ENCODE data around the gene LY86.

Gene LY86

GRCh38 chr6:6557886-6558285 lies 30.6 kb upstream of the LY86 start:
- H3K27ac ChIP-seq (ENCODE audit: low read depth, low read length), result no peak overlapping the region
- H3K4me3 ChIP-seq (ENCODE audit: low read depth in 1 of 2, low read length in 2 of 2), result no peak overlapping the region

GRCh38 chr6:6559994-6560570 lies 28.4 kb upstream of the LY86 start:
- H3K4me1 ChIP-seq (ENCODE audit: insufficient read depth, low read length), result no peaks in the 10 kb centered on the region
- H3K27me3 ChIP-seq (ENCODE audit: control insufficient read depth in 1 of 2, insufficient read depth in 2 of 2, low read length in 2 of 2), result no peaks in the 10 kb centered on the region
- no peak overlapping the region for H3K9ac ChIP-seq (ENCODE audit: low read length)
- H3K4me3 ChIP-seq (ENCODE audit: low read depth in 1 of 2, low read length in 2 of 2), result no peak overlapping the region
- H3K9me3 ChIP-seq (ENCODE audit: low read length), result no peaks in the 10 kb centered on the region
- H3K36me3 ChIP-seq (ENCODE audit: insufficient read depth, low read length), result no peaks in the 10 kb centered on the region
- no peak overlapping the region for H3K27ac ChIP-seq (ENCODE audit: low read depth, low read length)

More at GRCh38 chr6:6557886-6558285, 30.6 kb upstream of the LY86 start:
- H3K36me3 ChIP-seq (ENCODE audit: insufficient read depth, low read length), result no peaks in the 10 kb centered on the region
- H3K9ac ChIP-seq (ENCODE audit: low read length), result no peak overlapping the region
- H3K9me3 ChIP-seq (ENCODE audit: low read length), result no peaks in the 10 kb centered on the region
- H3K27me3 ChIP-seq (ENCODE audit: control insufficient read depth in 1 of 2, insufficient read depth in 2 of 2, low read length in 2 of 2), result no peaks in the 10 kb centered on the region
- H3K4me1 ChIP-seq (ENCODE audit: insufficient read depth, low read length), result no peaks in the 10 kb centered on the region

GRCh38 chr6:6560909-6561308 lies 27.6 kb upstream of the LY86 start:
- no peak overlapping the region for H3K4me3 ChIP-seq (ENCODE audit: low read depth in 1 of 2, low read length in 2 of 2)
- H3K27me3 ChIP-seq (ENCODE audit: control insufficient read depth in 1 of 2, insufficient read depth in 2 of 2, low read length in 2 of 2), result no peaks in the 10 kb centered on the region

GRCh38 chr6:6564154-6564553 lies 24.4 kb upstream of the LY86 start:
- Histone ChIP-seq H3K9me3 (ENCODE audit: low read length) (no peaks in the 10 kb centered on the region), H3K9ac (ENCODE audit: low read length) (no peak overlapping the region), H3K27ac (ENCODE audit: low read depth, low read length) (no peak overlapping the region), H3K4me3 (ENCODE audit: low read depth in 1 of 2, low read length in 2 of 2) (no peak overlapping the region), H3K36me3 (ENCODE audit: insufficient read depth, low read length) (no peaks in the 10 kb centered on the region), H3K27me3 (ENCODE audit: control insufficient read depth in 1 of 2, insufficient read depth in 2 of 2, low read length in 2 of 2) (no peaks in the 10 kb centered on the region), H3K4me1 (ENCODE audit: insufficient read depth, low read length) (no peaks in the 10 kb centered on the region)

More at GRCh38 chr6:6560909-6561308, 27.6 kb upstream of the LY86 start:
- H3K27ac ChIP-seq (ENCODE audit: low read depth, low read length), result no peak overlapping the region
- H3K36me3 ChIP-seq (ENCODE audit: insufficient read depth, low read length), result no peaks in the 10 kb centered on the region
- H3K4me1 ChIP-seq (ENCODE audit: insufficient read depth, low read length), result no peaks in the 10 kb centered on the region
- no peaks in the 10 kb centered on the region for H3K9me3 ChIP-seq (ENCODE audit: low read length)
- no peak overlapping the region for H3K9ac ChIP-seq (ENCODE audit: low read length)

GRCh38 chr6:6565069-6565468 lies 23.5 kb upstream of the LY86 start:
- Histone ChIP-seq H3K27ac (ENCODE audit: low read depth, low read length) (no peak overlapping the region), H3K27me3 (ENCODE audit: control insufficient read depth in 1 of 2, insufficient read depth in 2 of 2, low read length in 2 of 2) (no peaks in the 10 kb centered on the region), H3K9me3 (ENCODE audit: low read length) (no peaks in the 10 kb centered on the region), H3K36me3 (ENCODE audit: insufficient read depth, low read length) (no peaks in the 10 kb centered on the region), H3K4me3 (ENCODE audit: low read depth in 1 of 2, low read length in 2 of 2) (no peak overlapping the region), H3K4me1 (ENCODE audit: insufficient read depth, low read length) (no peaks in the 10 kb centered on the region), H3K9ac (ENCODE audit: low read length) (no peak overlapping the region)

- no peaks in the 10 kb centered on the region for H3K36me3 ChIP-seq (ENCODE audit: insufficient read depth, low read length)
- no peak overlapping the region for H3K9ac ChIP-seq (ENCODE audit: low read length)
- no peaks in the 10 kb centered on the region for H3K27me3 ChIP-seq (ENCODE audit: control insufficient read depth in 1 of 2, insufficient read depth in 2 of 2, low read length in 2 of 2)
- H3K4me1 ChIP-seq (ENCODE audit: insufficient read depth, low read length), result no peaks in the 10 kb centered on the region
- no peak overlapping the region for H3K27ac ChIP-seq (ENCODE audit: low read depth, low read length)
- H3K9me3 ChIP-seq (ENCODE audit: low read length), result no peaks in the 10 kb centered on the region
- no peak overlapping the region for H3K4me3 ChIP-seq (ENCODE audit: low read depth in 1 of 2, low read length in 2 of 2)
These were observed 23.0 kb upstream of the LY86 start for GRCh38 chr6:6565488-6565887.

- H3K36me3 ChIP-seq (ENCODE audit: insufficient read depth, low read length), result no peaks in the 10 kb centered on the region
- H3K9me3 ChIP-seq (ENCODE audit: low read length), result no peaks in the 10 kb centered on the region
- H3K27me3 ChIP-seq (ENCODE audit: control insufficient read depth in 1 of 2, insufficient read depth in 2 of 2, low read length in 2 of 2), result no peaks in the 10 kb centered on the region
- H3K27ac ChIP-seq (ENCODE audit: low read depth, low read length), result no peak overlapping the region
- no peaks in the 10 kb centered on the region for H3K4me1 ChIP-seq (ENCODE audit: insufficient read depth, low read length)
- H3K9ac ChIP-seq (ENCODE audit: low read length), result no peak overlapping the region
- no peak overlapping the region for H3K4me3 ChIP-seq (ENCODE audit: low read depth in 1 of 2, low read length in 2 of 2)
These were observed 21.8 kb upstream of the LY86 start for GRCh38 chr6:6566766-6567165.

GRCh38 chr6:6569096-6569810 lies 19.3 kb upstream of the LY86 start:
- Histone ChIP-seq H3K27me3 (ENCODE audit: control insufficient read depth in 1 of 2, insufficient read depth in 2 of 2, low read length in 2 of 2) (no peaks in the 10 kb centered on the region), H3K27ac (ENCODE audit: low read depth, low read length) (no peak overlapping the region), H3K9me3 (ENCODE audit: low read length) (no peaks in the 10 kb centered on the region), H3K4me3 (ENCODE audit: low read depth in 1 of 2, low read length in 2 of 2) (no peak overlapping the region), H3K9ac (ENCODE audit: low read length) (no peak overlapping the region), H3K36me3 (ENCODE audit: insufficient read depth, low read length) (no peaks in the 10 kb centered on the region), H3K4me1 (ENCODE audit: insufficient read depth, low read length) (no peaks in the 10 kb centered on the region)

- no peaks in the 10 kb centered on the region for H3K36me3 ChIP-seq (ENCODE audit: insufficient read depth, low read length)
- H3K4me3 ChIP-seq (ENCODE audit: low read depth in 1 of 2, low read length in 2 of 2), result no peak overlapping the region
- no peaks in the 10 kb centered on the region for H3K27me3 ChIP-seq (ENCODE audit: control insufficient read depth in 1 of 2, insufficient read depth in 2 of 2, low read length in 2 of 2)
- no peaks in the 10 kb centered on the region for H3K9me3 ChIP-seq (ENCODE audit: low read length)
- no peak overlapping the region for H3K9ac ChIP-seq (ENCODE audit: low read length)
- H3K4me1 ChIP-seq (ENCODE audit: insufficient read depth, low read length), result no peaks in the 10 kb centered on the region
- no peak overlapping the region for H3K27ac ChIP-seq (ENCODE audit: low read depth, low read length)
These were observed 18.7 kb upstream of the LY86 start for GRCh38 chr6:6569811-6570164.

GRCh38 chr6:6570929-6571671 lies 17.4 kb upstream of the LY86 start:
- no peak overlapping the region for H3K4me3 ChIP-seq (ENCODE audit: low read depth in 1 of 2, low read length in 2 of 2)
- no peaks in the 10 kb centered on the region for H3K36me3 ChIP-seq (ENCODE audit: insufficient read depth, low read length)
- H3K9ac ChIP-seq (ENCODE audit: low read length), result no peak overlapping the region
- H3K27ac ChIP-seq (ENCODE audit: low read depth, low read length), result no peak overlapping the region
- no peaks in the 10 kb centered on the region for H3K9me3 ChIP-seq (ENCODE audit: low read length)
- no peaks in the 10 kb centered on the region for H3K4me1 ChIP-seq (ENCODE audit: insufficient read depth, low read length)
- H3K27me3 ChIP-seq (ENCODE audit: control insufficient read depth in 1 of 2, insufficient read depth in 2 of 2, low read length in 2 of 2), result no peaks in the 10 kb centered on the region

GRCh38 chr6:6575143-6575542 lies 13.4 kb upstream of the LY86 start:
- H3K9ac ChIP-seq (ENCODE audit: low read length), result no peak overlapping the region
- H3K27me3 ChIP-seq (ENCODE audit: control insufficient read depth in 1 of 2, insufficient read depth in 2 of 2, low read length in 2 of 2), result no peaks in the 10 kb centered on the region
- H3K27ac ChIP-seq (ENCODE audit: low read depth, low read length), result no peak overlapping the region
- H3K36me3 ChIP-seq (ENCODE audit: insufficient read depth, low read length), result no peaks in the 10 kb centered on the region
- no peaks in the 10 kb centered on the region for H3K4me1 ChIP-seq (ENCODE audit: insufficient read depth, low read length)
- H3K4me3 ChIP-seq (ENCODE audit: low read depth in 1 of 2, low read length in 2 of 2), result no peak overlapping the region
- no peaks in the 10 kb centered on the region for H3K9me3 ChIP-seq (ENCODE audit: low read length)
